ENCODE measurements around the gene IVNS1ABP. TPM values are rescaled to one million over a fixed set of nuclear protein-coding genes. Genes with fewer than 3 reads are reported as not detected.

The IVNS1ABP gene
- total RNA-seq, 1 donor from 2014 or later = 125 TPM

DNA sequence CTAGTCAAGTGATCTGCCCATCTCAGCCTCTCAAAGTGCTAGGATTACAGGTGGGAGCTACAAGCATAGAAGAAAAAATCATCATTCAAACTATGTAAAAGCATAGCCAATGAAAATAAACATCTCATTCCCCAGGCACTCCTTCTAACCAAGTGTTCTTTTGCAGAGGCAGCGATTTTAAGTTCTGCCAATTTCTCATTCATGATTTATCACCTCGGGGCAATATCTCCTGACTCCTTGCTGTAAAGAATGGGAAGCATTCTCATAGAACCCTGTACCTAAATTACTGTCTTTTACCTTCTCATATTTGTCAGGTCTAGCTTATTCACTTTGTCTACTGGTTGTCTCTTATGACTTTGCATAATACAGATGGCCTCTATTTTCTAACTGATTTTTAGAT, 32.5 kb upstream of the IVNS1ABP start:
- TF ChIP-seq, protein P1, sequence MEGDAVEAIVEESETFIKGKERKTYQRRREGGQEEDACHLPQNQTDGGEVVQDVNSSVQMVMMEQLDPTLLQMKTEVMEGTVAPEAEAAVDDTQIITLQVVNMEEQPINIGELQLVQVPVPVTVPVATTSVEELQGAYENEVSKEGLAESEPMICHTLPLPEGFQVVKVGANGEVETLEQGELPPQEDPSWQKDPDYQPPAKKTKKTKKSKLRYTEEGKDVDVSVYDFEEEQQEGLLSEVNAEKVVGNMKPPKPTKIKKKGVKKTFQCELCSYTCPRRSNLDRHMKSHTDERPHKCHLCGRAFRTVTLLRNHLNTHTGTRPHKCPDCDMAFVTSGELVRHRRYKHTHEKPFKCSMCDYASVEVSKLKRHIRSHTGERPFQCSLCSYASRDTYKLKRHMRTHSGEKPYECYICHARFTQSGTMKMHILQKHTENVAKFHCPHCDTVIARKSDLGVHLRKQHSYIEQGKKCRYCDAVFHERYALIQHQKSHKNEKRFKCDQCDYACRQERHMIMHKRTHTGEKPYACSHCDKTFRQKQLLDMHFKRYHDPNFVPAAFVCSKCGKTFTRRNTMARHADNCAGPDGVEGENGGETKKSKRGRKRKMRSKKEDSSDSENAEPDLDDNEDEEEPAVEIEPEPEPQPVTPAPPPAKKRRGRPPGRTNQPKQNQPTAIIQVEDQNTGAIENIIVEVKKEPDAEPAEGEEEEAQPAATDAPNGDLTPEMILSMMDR (conservative IDR thresholded peaks at IDR 0.05) = no peak
- H3K9me3 Mint-ChIP-seq = no peaks in the 10 kb centered on the region
- H3K27ac Mint-ChIP-seq (ENCODE audit: unreplicated experiment) = no peak overlapping the region
- no peaks in the 10 kb centered on the region for H3K27me3 Mint-ChIP-seq (ENCODE audit: low read depth)
- peaks cover 12% of the 10 kb centered on the region for H3K4me1 Mint-ChIP-seq
- H3K36me3 Mint-ChIP-seq (ENCODE audit: low read depth) = no peaks in the 10 kb centered on the region
- no peak overlapping the region for H3K4me3 Mint-ChIP-seq
- no peak for DNase-seq (ENCODE audit: low read depth, low spot score)

DNA sequence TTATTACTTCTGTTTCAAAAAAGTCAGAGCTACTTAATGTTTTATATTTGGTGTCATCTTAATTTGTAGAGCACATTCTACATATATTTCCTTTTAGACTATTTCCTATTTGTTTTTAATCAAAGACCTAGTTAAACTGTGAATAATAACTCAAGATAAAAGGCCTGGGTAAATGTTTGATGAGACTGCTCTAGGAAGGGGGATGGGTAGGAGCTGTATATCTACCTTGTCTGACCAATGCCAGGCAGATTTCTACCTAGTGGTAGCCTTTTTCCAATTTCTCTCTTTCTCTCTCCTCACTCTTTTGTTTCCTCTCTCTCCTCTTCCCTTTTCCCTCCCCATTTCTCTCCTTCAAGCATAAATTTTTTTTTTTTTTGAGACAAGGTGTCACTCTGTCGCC, 31.9 kb upstream of the IVNS1ABP start:
- H3K36me3 Mint-ChIP-seq (ENCODE audit: low read depth) = no peaks in the 10 kb centered on the region
- H3K4me1 Mint-ChIP-seq = peaks cover 15% of the 10 kb centered on the region

DNA sequence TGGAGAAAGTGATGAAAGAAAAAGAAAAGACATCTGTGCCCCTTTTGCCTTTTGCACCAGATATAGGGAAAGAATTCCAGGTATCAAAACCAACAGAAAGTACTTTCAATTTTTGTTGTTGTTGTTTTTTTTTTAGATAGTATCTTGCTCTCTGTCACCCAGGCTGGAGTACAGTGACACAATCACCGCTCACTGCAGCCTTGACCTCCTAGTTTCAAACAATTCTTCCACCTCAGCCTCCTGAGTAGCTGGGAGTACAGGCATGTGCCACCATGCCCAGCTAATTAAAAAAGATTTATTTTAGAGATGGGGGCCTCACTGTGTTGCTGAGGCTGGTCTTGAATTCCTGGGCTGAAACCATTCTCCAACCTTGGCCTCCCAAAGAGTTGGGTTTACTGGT, 31.3 kb upstream of the IVNS1ABP start:
- DNase-seq (ENCODE audit: low read depth, low spot score) = no peak
- Mint-ChIP-seq H3K4me1 (peaks cover 15% of the 10 kb centered on the region), H3K9me3 (no peaks in the 10 kb centered on the region), H3K27ac (ENCODE audit: unreplicated experiment) (no peak overlapping the region), H3K36me3 (ENCODE audit: low read depth) (no peaks in the 10 kb centered on the region), H3K4me3 (no peak overlapping the region), H3K27me3 (ENCODE audit: low read depth) (no peaks in the 10 kb centered on the region)
- TF ChIP-seq, protein P1 (conservative IDR thresholded peaks at IDR 0.05) = no peak

More for the DNA sequence above, 31.9 kb upstream of the IVNS1ABP start:
- DNase-seq (ENCODE audit: low read depth, low spot score) = no peak
- no peak overlapping the region for H3K4me3 Mint-ChIP-seq
- H3K27ac Mint-ChIP-seq (ENCODE audit: unreplicated experiment) = no peak overlapping the region
- TF ChIP-seq, protein P1 (conservative IDR thresholded peaks at IDR 0.05) = no peak
- H3K9me3 Mint-ChIP-seq = no peaks in the 10 kb centered on the region
- no peaks in the 10 kb centered on the region for H3K27me3 Mint-ChIP-seq (ENCODE audit: low read depth)

DNA sequence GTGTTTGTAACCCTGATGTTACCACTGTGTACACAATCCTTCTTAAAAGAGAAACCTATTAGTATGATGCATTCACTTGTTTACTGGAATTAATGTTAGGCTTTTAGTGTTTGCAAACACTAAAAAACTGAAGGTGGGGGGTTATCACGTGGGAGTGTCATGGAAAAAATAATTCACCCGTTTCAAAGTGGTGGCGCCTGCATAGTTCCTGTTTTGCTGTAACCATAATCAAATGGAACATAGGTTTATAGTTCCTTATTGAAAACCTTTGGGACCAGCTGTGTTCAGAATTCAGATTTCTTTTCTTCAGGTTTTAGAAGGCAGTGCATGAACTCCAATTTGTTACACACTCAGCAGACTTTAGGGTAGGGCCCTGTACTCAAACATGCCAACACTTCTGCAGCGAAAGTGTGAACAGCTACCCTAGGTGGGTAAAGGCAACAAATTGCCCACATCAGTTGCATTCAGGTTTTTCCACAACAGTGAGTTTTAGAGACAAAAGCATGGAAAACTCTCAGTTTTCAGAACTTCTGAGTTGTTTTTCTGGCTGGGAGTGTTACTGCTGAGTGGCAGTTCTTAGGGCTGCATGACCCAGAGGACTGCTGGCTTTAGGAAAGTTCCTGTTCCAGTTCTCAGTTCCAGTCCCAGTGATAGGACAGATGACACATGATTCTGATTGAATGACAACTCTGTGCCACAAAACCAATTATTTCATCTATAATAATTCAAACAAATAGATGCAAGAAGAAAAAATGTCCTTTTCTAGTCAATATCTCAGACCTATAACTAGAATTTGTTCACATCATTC, 29.1 kb upstream of the IVNS1ABP start:
- Mint-ChIP-seq H3K27me3 (ENCODE audit: low read depth) (no peaks in the 10 kb centered on the region), H3K9me3 (no peaks in the 10 kb centered on the region), H3K4me1 (peaks cover 16% of the 10 kb centered on the region), H3K36me3 (ENCODE audit: low read depth) (no peaks in the 10 kb centered on the region), H3K4me3 (no peak overlapping the region), H3K27ac (ENCODE audit: unreplicated experiment) (no peak overlapping the region)
- DNase-seq (ENCODE audit: low read depth, low spot score) = no peak
- TF ChIP-seq, protein P1 (conservative IDR thresholded peaks at IDR 0.05) = no peak

DNA sequence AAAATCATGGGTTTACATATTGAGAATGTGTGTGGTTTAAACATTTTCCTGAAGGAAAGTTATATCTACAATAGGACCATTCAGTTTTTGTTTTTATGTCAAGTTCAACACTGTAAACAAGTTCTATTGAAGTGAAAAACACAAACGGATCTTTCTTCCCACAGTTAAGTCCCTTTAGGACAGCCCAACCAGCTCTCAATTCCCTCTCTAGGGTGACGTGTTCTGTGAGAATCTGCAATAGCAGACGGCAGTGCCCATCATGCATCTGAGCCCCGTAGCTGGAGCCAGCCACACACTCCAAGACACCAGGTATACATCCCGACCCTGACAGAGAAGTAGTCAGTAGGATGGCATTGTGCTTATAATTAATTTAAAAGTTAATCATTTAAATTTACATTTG, 26.3 kb upstream of the IVNS1ABP start:
- DNase-seq (ENCODE audit: low read depth, low spot score) = no peak
- Mint-ChIP-seq H3K27me3 (ENCODE audit: low read depth) (no peaks in the 10 kb centered on the region), H3K4me1 (peaks cover 13% of the 10 kb centered on the region), H3K36me3 (ENCODE audit: low read depth) (no peaks in the 10 kb centered on the region), H3K9me3 (no peaks in the 10 kb centered on the region), H3K4me3 (no peak overlapping the region), H3K27ac (ENCODE audit: unreplicated experiment) (no peak overlapping the region)
- TF ChIP-seq, protein P1 (conservative IDR thresholded peaks at IDR 0.05) = no peak
